Ishikawa (cell line): Measurements from ENCODE around the gene ABHD17C.

Source experiments
- CEBPB ChIP-seq: IDR thresholded peaks from 2 replicates; pipeline ENCODE4 v1.6.1; 2012
- CREB1 ChIP-seq: IDR thresholded peaks from 2 replicates; pipeline ENCODE4 v1.6.1; 2012; ENCODE audit warnings: low read depth
- EGR1 ChIP-seq: IDR thresholded peaks from 2 replicates; pipeline ENCODE4 v1.6.1; 2012
- EP300 ChIP-seq: IDR thresholded peaks from 2 replicates; pipeline ENCODE4 v1.6.1; 2012; ENCODE audit warnings: borderline replicate concordance
- FOXM1 ChIP-seq: IDR thresholded peaks from 2 replicates; pipeline ENCODE4 v1.6.1; 2012; ENCODE audit warnings: low read depth, borderline replicate concordance
- NFIC ChIP-seq: IDR thresholded peaks from 2 replicates; pipeline ENCODE4 v1.6.1; 2012
- RAD21 ChIP-seq: IDR thresholded peaks from 2 replicates; pipeline ENCODE4 v1.6.1; 2012; ENCODE audit warnings: low read depth
- TAF1 ChIP-seq: IDR thresholded peaks from 2 replicates; pipeline ENCODE4 v1.6.1; 2012; ENCODE audit warnings: low read depth, mild to moderate bottlenecking
- TCF12 ChIP-seq: IDR thresholded peaks from 2 replicates; pipeline ENCODE4 v1.6.1; 2012; ENCODE audit warnings: low read depth
- TEAD4 ChIP-seq: IDR thresholded peaks from 2 replicates; pipeline ENCODE4 v1.6.1; 2012
- YY1 ChIP-seq: IDR thresholded peaks from 2 replicates; pipeline ENCODE4 v1.6.1; 2012; ENCODE audit warnings: low read depth
- ZBTB7A ChIP-seq: IDR thresholded peaks from 2 replicates; pipeline ENCODE4 v1.6.1; 2012; ENCODE audit warnings: low read depth
- TF ChIP-seq, protein P1 (sequence below): IDR thresholded peaks from 2 replicates; pipeline ENCODE4 v1.6.1; 2012; ENCODE audit warnings: low read depth, mild to moderate bottlenecking
- TF ChIP-seq, protein P2 (sequence below): IDR thresholded peaks from 2 replicates; pipeline ENCODE4 v1.6.1; 2012
- TF ChIP-seq, protein P3 (sequence below): IDR thresholded peaks from 2 replicates; pipeline ENCODE4 v1.6.1; 2012

ABHD17C gene

DNA sequence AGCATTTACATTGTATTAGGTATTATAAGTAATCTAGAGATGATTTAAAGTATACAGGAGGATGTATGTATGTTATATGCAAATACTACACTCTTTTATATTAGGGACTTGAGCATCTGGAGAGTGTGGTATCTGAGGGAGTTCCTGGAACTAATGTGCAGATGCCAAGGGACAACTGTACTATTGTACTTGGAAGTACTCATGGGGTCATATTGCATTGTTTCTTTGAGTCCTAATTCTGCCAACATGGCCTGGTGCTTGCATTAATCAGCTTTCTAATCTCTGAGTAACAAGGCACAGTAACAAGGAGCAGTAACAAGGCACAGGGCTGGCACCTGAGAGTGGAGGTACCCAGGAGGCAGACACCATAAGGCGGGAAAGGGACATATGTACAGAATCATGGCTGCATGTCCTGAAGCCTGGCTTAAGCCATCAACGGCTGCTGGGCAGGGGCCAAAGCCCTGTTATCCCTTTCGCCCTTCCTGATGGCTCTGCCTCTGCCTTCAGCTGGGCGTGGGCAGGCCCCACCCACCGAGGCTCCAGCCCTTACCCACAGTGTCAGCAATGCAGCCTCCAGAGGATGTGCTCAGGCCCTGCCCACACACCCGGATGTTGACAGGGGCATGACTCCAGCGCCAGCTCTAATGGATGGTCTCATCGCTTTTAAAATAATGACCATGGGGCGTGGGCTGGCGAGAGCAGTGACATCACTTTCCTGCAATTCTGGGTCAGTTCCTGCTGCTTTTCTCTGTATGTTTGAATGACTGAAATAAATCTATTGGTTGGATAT, 107.0 kb downstream of the ABHD17C start:
- TF ChIP-seq ZBTB7A, result no peak
- no peak for TF ChIP-seq CEBPB
- TF ChIP-seq TEAD4, result no peak
- no peak for TF ChIP-seq NFIC
- TF ChIP-seq FOXM1, result no peak
- no peak for TF ChIP-seq EP300
- no peak for TF ChIP-seq TAF1
- TF ChIP-seq YY1, result no peak
- TF ChIP-seq, protein P1, sequence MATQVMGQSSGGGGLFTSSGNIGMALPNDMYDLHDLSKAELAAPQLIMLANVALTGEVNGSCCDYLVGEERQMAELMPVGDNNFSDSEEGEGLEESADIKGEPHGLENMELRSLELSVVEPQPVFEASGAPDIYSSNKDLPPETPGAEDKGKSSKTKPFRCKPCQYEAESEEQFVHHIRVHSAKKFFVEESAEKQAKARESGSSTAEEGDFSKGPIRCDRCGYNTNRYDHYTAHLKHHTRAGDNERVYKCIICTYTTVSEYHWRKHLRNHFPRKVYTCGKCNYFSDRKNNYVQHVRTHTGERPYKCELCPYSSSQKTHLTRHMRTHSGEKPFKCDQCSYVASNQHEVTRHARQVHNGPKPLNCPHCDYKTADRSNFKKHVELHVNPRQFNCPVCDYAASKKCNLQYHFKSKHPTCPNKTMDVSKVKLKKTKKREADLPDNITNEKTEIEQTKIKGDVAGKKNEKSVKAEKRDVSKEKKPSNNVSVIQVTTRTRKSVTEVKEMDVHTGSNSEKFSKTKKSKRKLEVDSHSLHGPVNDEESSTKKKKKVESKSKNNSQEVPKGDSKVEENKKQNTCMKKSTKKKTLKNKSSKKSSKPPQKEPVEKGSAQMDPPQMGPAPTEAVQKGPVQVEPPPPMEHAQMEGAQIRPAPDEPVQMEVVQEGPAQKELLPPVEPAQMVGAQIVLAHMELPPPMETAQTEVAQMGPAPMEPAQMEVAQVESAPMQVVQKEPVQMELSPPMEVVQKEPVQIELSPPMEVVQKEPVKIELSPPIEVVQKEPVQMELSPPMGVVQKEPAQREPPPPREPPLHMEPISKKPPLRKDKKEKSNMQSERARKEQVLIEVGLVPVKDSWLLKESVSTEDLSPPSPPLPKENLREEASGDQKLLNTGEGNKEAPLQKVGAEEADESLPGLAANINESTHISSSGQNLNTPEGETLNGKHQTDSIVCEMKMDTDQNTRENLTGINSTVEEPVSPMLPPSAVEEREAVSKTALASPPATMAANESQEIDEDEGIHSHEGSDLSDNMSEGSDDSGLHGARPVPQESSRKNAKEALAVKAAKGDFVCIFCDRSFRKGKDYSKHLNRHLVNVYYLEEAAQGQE, result no peak
- TF ChIP-seq RAD21, result no peak
- TF ChIP-seq CREB1, result no peak
- no peak for TF ChIP-seq EGR1
- TF ChIP-seq, protein P2, sequence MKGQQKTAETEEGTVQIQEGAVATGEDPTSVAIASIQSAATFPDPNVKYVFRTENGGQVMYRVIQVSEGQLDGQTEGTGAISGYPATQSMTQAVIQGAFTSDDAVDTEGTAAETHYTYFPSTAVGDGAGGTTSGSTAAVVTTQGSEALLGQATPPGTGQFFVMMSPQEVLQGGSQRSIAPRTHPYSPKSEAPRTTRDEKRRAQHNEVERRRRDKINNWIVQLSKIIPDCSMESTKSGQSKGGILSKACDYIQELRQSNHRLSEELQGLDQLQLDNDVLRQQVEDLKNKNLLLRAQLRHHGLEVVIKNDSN, result no peak
- no peak for TF ChIP-seq TCF12
- TF ChIP-seq, protein P3, sequence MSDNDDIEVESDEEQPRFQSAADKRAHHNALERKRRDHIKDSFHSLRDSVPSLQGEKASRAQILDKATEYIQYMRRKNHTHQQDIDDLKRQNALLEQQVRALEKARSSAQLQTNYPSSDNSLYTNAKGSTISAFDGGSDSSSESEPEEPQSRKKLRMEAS, result no peak

DNA sequence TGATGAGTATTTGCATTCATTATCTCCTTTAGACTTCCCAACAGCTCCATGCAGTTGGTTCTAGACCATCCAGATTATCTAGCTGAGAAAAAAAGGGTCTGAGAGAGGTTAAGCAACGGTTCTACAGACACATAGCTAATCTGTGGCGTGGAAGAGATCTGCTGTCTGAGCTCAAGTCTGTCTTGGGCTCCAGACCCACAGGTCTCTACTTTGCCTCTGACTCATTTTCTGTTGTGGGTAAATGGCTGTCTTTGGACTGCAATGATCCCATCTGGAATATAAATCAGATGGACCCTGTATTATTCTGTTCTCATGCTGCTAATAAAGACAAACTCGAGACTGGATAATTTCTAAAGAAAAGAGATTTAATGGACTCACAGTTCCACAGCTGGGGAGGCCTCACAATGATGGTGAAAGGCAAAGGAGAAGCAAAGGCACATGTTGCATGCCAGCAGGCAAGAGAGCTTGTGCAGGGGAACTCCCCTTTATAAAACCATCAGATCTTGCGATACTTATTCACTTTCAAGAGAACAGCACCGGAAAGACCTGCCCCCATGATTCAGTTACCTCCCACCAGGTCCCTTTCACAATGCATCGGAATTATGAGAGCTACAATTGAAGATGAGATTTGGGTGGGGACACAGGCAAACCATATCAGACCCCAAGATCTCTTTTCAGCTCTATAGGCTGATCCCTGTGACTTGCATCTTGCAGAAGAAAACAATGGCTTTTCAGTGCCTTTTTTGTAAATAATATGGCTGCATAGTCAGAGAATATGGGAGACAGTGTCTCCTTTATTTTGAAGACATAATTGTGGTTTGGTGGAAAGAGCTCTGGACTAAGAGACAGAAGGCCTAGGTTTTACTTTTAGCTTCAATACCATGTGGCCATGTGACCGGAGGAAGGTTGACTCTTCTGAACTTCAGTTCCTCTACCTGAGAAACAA, 108.7 kb downstream of the ABHD17C start:
- TF ChIP-seq CREB1 (no peak), TCF12 (no peak), EP300 (no peak), TAF1 (no peak), FOXM1 (no peak), TEAD4 (no peak), YY1 (no peak), CEBPB (no peak), NFIC (no peak)
- TF ChIP-seq, protein P1, result no peak
- TF ChIP-seq, protein P2, result no peak

DNA sequence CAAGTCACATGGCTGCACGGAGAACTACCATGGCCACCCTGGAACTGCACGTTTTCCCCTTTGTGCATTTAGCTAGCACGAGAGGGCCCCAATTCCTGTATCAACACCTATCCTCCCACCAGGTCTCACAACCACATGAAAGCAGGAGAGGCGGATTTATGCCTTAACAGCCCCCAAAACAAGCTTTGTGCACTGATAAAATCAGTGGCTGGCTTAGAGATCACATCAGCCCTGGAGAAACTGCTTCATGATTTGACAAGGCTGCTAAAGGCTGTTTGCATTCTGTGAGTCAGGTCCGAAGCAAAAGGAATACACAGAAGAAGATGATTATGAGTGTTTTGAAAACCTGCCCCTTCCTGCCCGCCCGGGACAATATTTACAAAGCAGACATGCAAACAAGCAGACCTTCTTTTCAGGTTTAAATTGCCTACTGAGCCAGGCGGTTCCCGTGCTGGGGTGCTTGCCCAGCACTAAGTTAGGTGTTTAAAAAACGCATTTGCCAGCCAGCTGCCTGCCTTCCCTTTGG, 109.9 kb downstream of the ABHD17C start:
- no peak for TF ChIP-seq RAD21
- TF ChIP-seq FOXM1, result no peak
- no peak for TF ChIP-seq EGR1
- TF ChIP-seq EP300, result no peak
- no peak for TF ChIP-seq ZBTB7A
- TF ChIP-seq, protein P1, result no peak
- TF ChIP-seq YY1, result no peak
- no peak for TF ChIP-seq NFIC
- TF ChIP-seq, protein P3, result no peak
- no peak for TF ChIP-seq TCF12
- no peak for TF ChIP-seq CEBPB
- no peak for TF ChIP-seq CREB1
- no peak for TF ChIP-seq TAF1
- TF ChIP-seq, protein P2, result no peak
- no peak for TF ChIP-seq TEAD4
